AG09309 (cell line): Measurements from ENCODE around the gene FARS2.

ENCODE experiments used
- DNase-seq: peaks from one replicate; pipeline ENCODE4 v3.0.0-alpha.2; 2010; ENCODE audit warnings: low read depth
- H3K4me3 ChIP-seq: 2 replicates; pipeline ENCODE4 v1.5.1; 2011; ENCODE audit warnings: mild to moderate bottlenecking, low read depth, low read length, moderate library complexity; ENCODE audit not compliant: control insufficient read depth
- CTCF ChIP-seq: IDR thresholded peaks from 2 replicates; pipeline ENCODE4 v1.5.1; 2011; ENCODE audit warnings: mild to moderate bottlenecking, low read depth, low read length, inconsistent platforms; ENCODE audit not compliant: insufficient read depth, control insufficient read depth; ENCODE audit errors: missing control alignments

The FARS2 gene

GRCh38 chr6:5279891-5280338 lies 18.6 kb downstream of the FARS2 start:
- DNase-seq = no peak
- TF ChIP-seq CTCF = no peak
- no peak overlapping the region for H3K4me3 ChIP-seq

- no peak for DNase-seq
- no peak overlapping the region for H3K4me3 ChIP-seq
- no peak for TF ChIP-seq CTCF
These were observed 19.6 kb downstream of the FARS2 start for GRCh38 chr6:5280920-5281319.

GRCh38 chr6:5282191-5282623 lies 20.9 kb downstream of the FARS2 start:
- no peak overlapping the region for H3K4me3 ChIP-seq
- no peak for TF ChIP-seq CTCF
- DNase-seq = no peak

GRCh38 chr6:5285081-5285480 lies 23.8 kb downstream of the FARS2 start:
- TF ChIP-seq CTCF = no peak
- no peak overlapping the region for H3K4me3 ChIP-seq
- no peak for DNase-seq

GRCh38 chr6:5285526-5285925 lies 24.2 kb downstream of the FARS2 start:
- TF ChIP-seq CTCF = no peak
- DNase-seq = no peak
- H3K4me3 ChIP-seq = no peak overlapping the region

GRCh38 chr6:5286780-5287179 lies 25.5 kb downstream of the FARS2 start:
- DNase-seq = no peak
- no peak for TF ChIP-seq CTCF
- H3K4me3 ChIP-seq = no peak overlapping the region
